Renal cortical epithelial cell (primary cell): ENCODE data around the gene SLC8A1. TPM values are rescaled to one million over a fixed set of nuclear protein-coding genes. Genes with fewer than 3 reads are reported as not detected.

Experiments used
- DNase-seq: peaks from one replicate; pipeline ENCODE4 v3.0.0-alpha.2; 2011; ENCODE audit warnings: low read depth
- total RNA-seq: library from RNA; depleted of rRNA; stranded (reverse); fragments of >200 nt; gene quantifications from 2 replicates; pipeline ENCODE4 v1.2.3, GENCODE V29; 2014

Gene SLC8A1
- total RNA-seq, 1 donor from 2014 or later = 11.7 TPM

GRCh38 chr2:40230707-40231432, 221.0 kb downstream of the SLC8A1 start:
- DNase-seq = no peak

DNA sequence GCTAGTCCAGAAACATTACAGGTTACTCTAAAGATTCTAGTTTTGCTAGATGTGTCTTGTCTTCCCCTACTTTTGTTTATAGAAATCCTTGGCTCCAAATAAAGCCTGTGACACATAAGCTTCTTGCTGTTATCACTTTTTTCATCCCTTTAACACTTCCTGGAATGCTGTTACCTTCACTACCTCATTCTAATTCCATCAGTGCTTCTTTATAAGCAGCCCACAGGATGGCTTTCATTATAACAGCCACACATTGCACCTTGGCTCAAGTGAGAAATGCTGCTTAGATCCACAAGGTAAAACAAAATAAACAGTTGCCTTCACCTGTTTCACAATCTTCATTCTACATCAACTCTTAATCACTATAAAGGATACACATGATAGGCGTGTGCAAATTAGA, 221.7 kb downstream of the SLC8A1 start:
- DNase-seq = no peak

DNA sequence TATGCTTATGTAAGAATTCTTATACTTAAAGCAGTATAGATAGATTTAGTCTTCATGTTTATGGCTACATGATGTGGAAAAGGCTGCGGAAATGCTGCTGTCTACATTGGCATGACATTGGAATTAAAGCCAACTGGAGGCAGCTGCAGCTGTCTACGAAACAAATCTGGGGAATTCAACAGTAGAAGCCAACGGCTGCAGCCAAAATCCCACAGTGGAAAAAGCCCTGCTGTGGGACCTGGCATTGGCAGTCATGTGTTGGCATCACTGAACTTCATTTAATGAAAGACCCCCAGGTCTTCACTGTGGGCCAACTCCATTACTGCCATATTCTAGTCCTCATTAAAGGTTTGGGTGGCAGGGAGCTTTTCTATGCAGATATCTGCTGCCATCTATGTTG, 223.6 kb downstream of the SLC8A1 start:
- DNase-seq = no peak

DNA sequence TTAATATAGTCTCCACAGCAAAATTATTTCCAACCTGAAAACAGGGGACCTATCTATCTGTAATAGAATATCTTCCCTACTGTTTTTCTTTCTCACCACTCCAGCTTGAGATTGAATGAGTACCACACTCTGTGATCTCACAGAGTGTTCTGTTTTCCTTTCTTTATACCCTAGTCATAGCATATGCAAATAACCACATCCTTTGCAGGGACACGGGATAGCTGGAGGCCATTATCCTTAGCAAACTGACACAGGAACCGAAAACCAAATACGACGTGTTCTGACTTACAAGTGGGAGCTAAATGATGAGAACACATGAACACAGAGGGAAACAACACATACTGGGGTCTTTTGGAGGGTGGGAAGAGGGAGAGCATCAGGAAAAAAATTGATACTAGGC, 224.7 kb downstream of the SLC8A1 start:
- DNase-seq = no peak

- no peak for DNase-seq
Observed at GRCh38 chr2:40226637-40227036, 225.3 kb downstream of the SLC8A1 start.

GRCh38 chr2:40225670-40226210, 226.2 kb downstream of the SLC8A1 start:
- no peak for DNase-seq

DNA sequence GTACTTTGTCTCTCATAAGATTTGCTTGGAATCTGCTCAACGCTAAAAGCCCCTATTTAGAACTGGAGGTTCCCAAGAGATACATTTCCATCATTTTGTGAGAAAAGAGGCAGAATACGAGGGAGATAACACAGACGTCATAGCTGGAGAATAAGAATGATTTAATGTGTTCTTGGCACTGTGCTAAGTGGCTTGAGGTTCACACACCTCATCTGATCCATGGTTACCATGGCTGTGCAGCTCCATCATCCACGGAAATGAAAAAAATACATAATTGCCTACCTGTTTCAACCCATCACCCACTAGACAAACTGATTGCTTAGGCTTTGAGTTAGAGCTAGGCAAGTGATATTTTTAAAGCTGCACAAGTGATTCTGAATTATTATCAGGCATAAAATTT, 227.6 kb downstream of the SLC8A1 start:
- no peak for DNase-seq

- peak; percentile 67 for DNase-seq
Observed at GRCh38 chr2:40220177-40220925, 231.5 kb downstream of the SLC8A1 start.

DNA sequence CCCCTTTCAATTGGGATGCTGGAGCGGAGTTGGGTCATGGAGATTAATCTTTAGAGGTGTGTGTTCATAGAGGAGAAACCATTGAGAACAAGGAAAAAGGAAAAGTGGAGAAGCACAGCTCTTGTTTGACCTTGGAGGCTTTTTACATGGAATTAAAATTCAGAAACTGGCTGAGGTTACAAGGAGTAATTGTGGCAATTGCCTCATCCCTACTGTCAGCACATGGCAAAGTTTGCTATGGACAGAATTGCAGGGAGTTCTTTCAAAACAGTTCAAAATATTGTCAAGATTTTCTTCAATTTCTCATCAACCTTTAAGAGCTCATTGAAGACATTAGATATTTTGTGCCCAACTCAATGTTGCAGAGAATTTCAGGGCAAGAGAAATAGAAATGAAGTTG, 232.7 kb downstream of the SLC8A1 start:
- DNase-seq = no peak

GRCh38 chr2:40218679-40219078, 233.2 kb downstream of the SLC8A1 start:
- DNase-seq = peak; percentile 76

DNA sequence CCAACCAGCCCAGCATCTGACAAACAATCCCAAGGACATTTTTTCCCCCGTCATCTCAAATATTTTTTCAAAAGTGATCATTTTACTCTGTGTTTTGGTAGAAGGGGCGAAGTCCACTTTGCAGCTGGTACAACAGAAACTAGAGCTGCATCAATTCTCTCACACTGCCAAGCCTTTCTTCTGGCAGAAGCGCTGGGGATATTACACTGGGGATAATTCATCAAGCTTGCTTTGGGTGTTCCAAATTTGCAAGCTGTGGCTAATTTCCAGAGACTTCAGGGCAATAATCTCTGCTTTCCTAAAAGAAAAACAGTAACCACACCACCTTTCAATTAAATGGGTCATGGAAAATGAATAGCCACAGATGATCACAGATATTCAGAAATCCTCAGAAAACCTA, 238.3 kb downstream of the SLC8A1 start:
- DNase-seq = no peak

- DNase-seq = no peak
Observed at GRCh38 chr2:40213071-40213470, 238.8 kb downstream of the SLC8A1 start.

GRCh38 chr2:40210968-40211353, 240.9 kb downstream of the SLC8A1 start:
- no peak for DNase-seq

DNA sequence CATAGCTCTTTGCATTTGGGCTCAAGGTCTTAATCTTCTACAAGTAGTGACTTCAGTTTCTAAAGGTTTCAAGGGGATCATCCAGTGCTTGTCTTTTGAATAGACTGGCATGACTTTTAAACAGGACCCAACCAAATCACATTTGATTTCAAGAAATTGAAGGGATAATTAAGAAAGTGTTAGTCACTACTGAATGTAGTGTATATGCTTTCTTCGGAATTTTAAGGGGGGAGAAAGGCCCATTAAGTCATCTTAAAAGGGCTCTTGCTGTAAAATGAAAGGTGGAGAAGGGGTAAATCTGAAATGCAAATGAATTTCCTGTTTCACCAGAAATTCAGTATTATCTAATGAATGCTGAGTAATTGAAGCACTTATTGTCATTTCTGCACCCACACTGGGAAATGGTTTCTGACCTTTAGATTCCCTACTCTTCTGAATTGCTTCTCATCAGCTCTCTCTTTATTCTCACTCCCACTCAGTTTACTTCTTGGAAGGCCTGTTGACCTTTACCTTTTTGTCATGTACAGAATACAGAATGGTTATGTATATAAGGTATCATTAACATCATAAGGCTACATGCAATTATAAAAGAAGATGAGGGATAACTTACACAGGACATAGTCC, 241.4 kb downstream of the SLC8A1 start:
- DNase-seq = no peak

GRCh38 chr2:40209761-40210160, 242.1 kb downstream of the SLC8A1 start:
- no peak for DNase-seq

- DNase-seq = no peak
Observed at GRCh38 chr2:40208463-40208862, 243.4 kb downstream of the SLC8A1 start.

DNA sequence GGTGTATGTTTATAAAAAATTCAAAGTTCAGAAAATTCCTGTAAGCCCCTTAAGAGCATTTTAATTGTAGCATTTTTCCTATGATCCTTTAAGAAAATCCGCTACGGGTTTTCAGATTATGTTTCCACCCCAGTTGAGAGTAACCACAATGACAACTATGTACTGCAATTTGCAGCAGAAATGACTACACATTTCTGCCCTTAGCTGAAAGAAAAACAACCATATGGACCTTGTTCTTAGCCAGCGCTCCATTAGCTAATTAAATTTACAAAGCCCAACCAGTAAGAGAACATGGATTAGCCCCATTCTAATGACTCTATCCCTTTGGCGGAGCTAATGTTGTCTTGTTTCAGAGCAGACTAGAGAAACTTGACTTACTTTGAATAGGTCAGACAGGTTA, 247.6 kb downstream of the SLC8A1 start:
- DNase-seq = no peak

- DNase-seq = peak; percentile 81
Observed at GRCh38 chr2:40202798-40203400, 249.0 kb downstream of the SLC8A1 start.

GRCh38 chr2:40201425-40201824, 250.5 kb downstream of the SLC8A1 start:
- DNase-seq = no peak

DNA sequence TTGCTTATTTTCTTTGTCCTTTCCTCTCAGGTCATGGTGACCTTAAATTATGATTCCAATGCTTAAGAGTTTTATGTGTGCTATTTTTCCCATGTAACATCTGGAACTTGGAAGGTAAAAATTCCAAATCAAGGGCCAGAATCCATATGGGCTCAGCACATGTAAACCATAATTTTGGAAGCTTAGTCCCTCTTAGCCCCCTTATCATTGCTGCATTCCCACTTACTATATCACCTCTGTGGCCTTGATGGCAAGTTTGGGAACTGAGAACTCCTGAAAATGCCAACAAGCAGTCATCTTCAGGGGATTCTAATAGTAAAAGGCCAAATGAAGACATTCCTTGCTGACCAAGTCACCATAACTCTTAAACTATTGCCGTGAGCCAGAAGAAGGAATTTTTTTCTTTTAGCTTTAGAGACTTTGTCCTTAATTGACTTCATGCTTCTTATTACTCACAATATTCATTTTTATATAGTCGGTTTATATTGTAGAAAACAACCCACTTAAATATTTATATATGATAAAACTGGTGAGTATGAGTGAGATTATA, 251.4 kb downstream of the SLC8A1 start:
- DNase-seq = no peak

- DNase-seq = no peak
Observed at GRCh38 chr2:40199771-40200170, 252.1 kb downstream of the SLC8A1 start.

DNA sequence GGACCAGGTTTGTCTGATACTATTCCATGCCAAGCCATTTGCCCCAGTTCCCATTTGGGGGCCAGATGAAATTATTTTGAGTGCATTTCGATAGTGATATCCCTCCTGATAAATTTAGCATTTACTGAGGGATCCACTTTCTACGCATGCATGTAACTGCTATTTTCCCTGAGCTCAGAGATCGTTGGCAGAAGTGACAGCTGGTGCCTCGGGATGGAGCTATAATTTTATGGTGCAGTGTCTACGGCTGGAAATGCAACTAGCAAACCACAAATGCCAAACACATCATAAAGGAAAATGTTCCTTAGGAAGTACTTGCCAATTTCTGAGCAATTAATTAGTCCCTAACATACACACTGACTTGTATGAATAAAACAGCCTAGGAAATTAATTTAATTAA, 254.8 kb downstream of the SLC8A1 start:
- no peak for DNase-seq
